Cerebellar cortex (tissue), 1 donor: ENCODE data around the gene ZSWIM5.
A peak's percentile ranks its signal among the peaks of the same experiment; 100 is the strongest.

Experiments used
- DNase-seq: peaks from one replicate; pipeline ENCODE4 v3.0.0-alpha.2; 2015; ENCODE audit warnings: low spot score

ZSWIM5 gene

GRCh38 chr1:45023663-45024062 is 182.7 kb downstream of the ZSWIM5 start:
- DNase-seq, result no peak

GRCh38 chr1:45018599-45019230 is 187.7 kb downstream of the ZSWIM5 start:
- DNase-seq, result peak; percentile 94

- no peak for DNase-seq
Observed at GRCh38 chr1:45016767-45017166, 189.6 kb downstream of the ZSWIM5 start.

- DNase-seq, result no peak
Observed at GRCh38 chr1:45016090-45016697, 190.2 kb downstream of the ZSWIM5 start.

GRCh38 chr1:45015683-45016082 is 190.7 kb downstream of the ZSWIM5 start:
- no peak for DNase-seq

GRCh38 chr1:45014321-45015028 is 191.9 kb downstream of the ZSWIM5 start:
- peak; percentile 93 for DNase-seq

GRCh38 chr1:45013551-45014209 is 192.7 kb downstream of the ZSWIM5 start:
- DNase-seq, result no peak

- DNase-seq, result peak; percentile 82
Observed at GRCh38 chr1:45012639-45013278, 193.6 kb downstream of the ZSWIM5 start.

- peak; percentile 98 for DNase-seq
Observed at GRCh38 chr1:45011837-45012638, 194.4 kb downstream of the ZSWIM5 start, which contains the start of gene UROD. Gene UROD (plus strand): TSS chr1:45012254. CDS start chr1:45012266, 12 bp downstream.

- peak; percentile 91 for DNase-seq
Observed at GRCh38 chr1:45010855-45011811, 195.3 kb downstream of the ZSWIM5 start, which contains the start of gene HECTD3. Gene HECTD3 (minus strand): TSS chr1:45011324. CDS start chr1:45011257, 67 bp downstream.

- DNase-seq, result peak; percentile 17
Observed at GRCh38 chr1:45009956-45010854, 196.2 kb downstream of the ZSWIM5 start.

- no peak for DNase-seq
Observed at GRCh38 chr1:45009296-45009865, 197.0 kb downstream of the ZSWIM5 start.

GRCh38 chr1:45008516-45008915 is 197.9 kb downstream of the ZSWIM5 start:
- DNase-seq, result no peak

- no peak for DNase-seq
Observed at GRCh38 chr1:45008076-45008475, 198.3 kb downstream of the ZSWIM5 start.

- no peak for DNase-seq
Observed at GRCh38 chr1:45007311-45007710, 199.1 kb downstream of the ZSWIM5 start.

GRCh38 chr1:45005761-45006160 is 200.6 kb downstream of the ZSWIM5 start:
- no peak for DNase-seq

GRCh38 chr1:45004281-45004920 is 202.0 kb downstream of the ZSWIM5 start:
- no peak for DNase-seq

GRCh38 chr1:45003741-45004140 is 202.7 kb downstream of the ZSWIM5 start:
- no peak for DNase-seq
